Activated CD4-positive, alpha-beta memory T cell treated with anti-CD3 and anti-CD28 coated beads for 36 hours (primary cell): ENCODE measurements around the gene MAD2L2. TPM values are rescaled to one million over a fixed set of nuclear protein-coding genes. Genes with fewer than 3 reads are reported as not detected.

Experiments
- CTCF ChIA-PET: fragments of 350-600 bp; sonication (Branson Sonifier 250); formaldehyde crosslinking; loops from one replicate; lab custom pipeline; 2021; ENCODE audit warnings: antibody characterized with exemption, inconsistent platforms; lab: Charles Lee
- POLR2A ChIA-PET: fragments of 350-600 bp; sonication (Branson Sonifier 250); formaldehyde crosslinking; loops from one replicate; lab custom pipeline; 2021; ENCODE audit warnings: antibody characterized with exemption; lab: Charles Lee
- DNase-seq: peaks from one replicate; pipeline ENCODE4 v3.0.0-alpha.2; 2020
- H3K27ac Mint-ChIP-seq: one replicate; pipeline ENCODE4 v1.8.0; 2021; ENCODE audit warnings: mixed read lengths
- H3K27me3 Mint-ChIP-seq: one replicate; pipeline ENCODE4 v1.8.0; 2021; ENCODE audit warnings: mixed read lengths
- H3K36me3 Mint-ChIP-seq: one replicate; pipeline ENCODE4 v1.8.0; 2021; ENCODE audit warnings: mixed read lengths
- H3K4me1 Mint-ChIP-seq: one replicate; pipeline ENCODE4 v1.8.0; 2021; ENCODE audit warnings: low read depth, mixed read lengths
- H3K4me3 Mint-ChIP-seq: one replicate; pipeline ENCODE4 v1.8.0; 2021; ENCODE audit warnings: mild to moderate bottlenecking, mixed read lengths
- H3K9me3 Mint-ChIP-seq: one replicate; pipeline ENCODE4 v1.8.0; 2021; ENCODE audit warnings: mixed read lengths
- intact Hi-C: fragments of 100-400 bp; cut with micrococcal nuclease; formaldehyde crosslinking; loops from one replicate; pipeline ENCODE4 v1.15.1; 2023
- total RNA-seq, 2 experiments: library from RNA; stranded (reverse); gene quantifications; one replicate each; pipeline ENCODE4 v1.2.3, GENCODE V29; 2021

MAD2L2 gene
- 10 to 100 TPM; 88.5 to 93.2 TPM for total RNA-seq

DNA sequence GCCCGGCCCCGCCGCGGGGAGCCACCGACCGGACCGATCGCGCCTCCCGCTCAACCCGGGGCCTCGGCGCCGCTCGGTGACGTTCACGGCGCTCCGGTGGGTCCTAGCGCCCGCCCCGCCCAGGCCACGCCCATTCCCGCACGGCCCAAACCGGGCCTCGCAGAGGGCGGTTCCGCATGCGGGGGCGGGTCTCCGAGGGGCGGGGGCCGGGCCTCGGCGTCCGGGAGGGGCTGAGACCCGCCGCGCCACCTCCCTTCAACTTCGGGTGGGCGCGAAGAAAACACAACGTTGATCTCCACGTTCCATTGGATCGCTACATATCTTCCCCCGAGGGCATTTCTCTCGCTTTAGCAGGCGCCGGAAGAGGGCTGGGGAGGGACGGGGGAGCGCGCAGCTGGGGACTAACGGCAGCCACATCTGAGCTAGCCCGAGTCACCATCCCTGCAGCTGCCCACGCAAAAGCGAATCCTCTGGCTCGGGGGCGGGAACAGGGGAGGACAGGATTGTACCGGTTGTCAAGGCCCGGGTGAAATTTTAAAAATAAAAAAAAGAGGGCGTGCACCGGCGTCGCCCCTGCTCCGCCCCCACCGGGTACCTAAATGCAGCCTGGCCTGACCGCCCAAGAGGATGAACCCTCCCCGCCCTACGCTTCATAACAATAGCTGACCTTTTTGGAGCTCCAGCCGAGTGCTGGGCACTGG lies at the start of gene MAD2L2:
MAD2L2 (minus strand) TSS at position 78 of the 701 bp plus-strand sequence. CDS start 547 bp downstream, outside the sequence.
- no peaks in the 10 kb centered on the region for H3K9me3 Mint-ChIP-seq
- no peaks in the 10 kb centered on the region for H3K36me3 Mint-ChIP-seq

DNA sequence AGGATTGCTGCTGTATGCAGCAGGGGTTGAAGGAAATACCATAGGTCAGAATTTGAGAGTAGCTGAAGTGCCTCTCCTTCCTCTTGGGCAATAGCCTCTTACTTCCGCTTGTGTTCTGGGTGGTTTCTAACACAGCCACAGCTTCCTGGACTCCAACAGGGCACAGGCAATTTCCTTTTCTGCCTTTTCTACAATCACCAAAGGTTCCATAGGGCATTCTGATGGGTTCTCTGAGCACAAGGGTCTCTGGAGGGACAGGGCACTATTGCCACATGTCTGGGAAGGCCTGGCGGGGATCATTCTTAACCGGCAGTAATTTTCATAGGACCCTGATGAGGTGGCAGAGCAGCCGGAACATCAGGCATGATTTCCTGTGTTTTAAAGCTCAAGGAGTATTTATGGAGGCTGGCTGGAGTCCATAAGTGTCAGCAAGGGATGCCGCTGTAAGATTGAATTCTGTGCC lies 49.5 kb upstream of the MAD2L2 start:
- Mint-ChIP-seq H3K36me3 (no peaks in the 10 kb centered on the region), H3K4me3 (peak overlapping the region; percentile 57), H3K9me3 (no peaks in the 10 kb centered on the region), H3K4me1 (peaks cover 33% of the 10 kb centered on the region), H3K27me3 (no peaks in the 10 kb centered on the region), H3K27ac (peak overlapping the region; percentile 67)
- peak; percentile 58 for DNase-seq
- CTCF ChIA-PET = interaction anchor here (0.9 to 2.0 kb wide), 3 partner anchors 11 to 80 kb away, joined by 3 to 10 read pairs (median 6); no protein-coding TSS in a partner anchor
- intact Hi-C loops = no loop called here
- POLR2A ChIA-PET = interaction anchor here (1.1 to 1.3 kb wide), 2 partner anchors 66 to 80 kb away, joined by 4 read pairs; no protein-coding TSS in a partner anchor

More for the DNA sequence above, at the start of gene MAD2L2:
- intact Hi-C loops = loop anchor here (1.0 to 2.0 kb wide), 3 partner anchors 12 to 38 kb away; partner anchors contain the start of gene FBXO6
- ChIA-PET CTCF (interaction anchor here (0.9 to 2.4 kb wide), 7 partner anchors 9 to 38 kb away, joined by 3 to 20 read pairs (median 8); partner anchors contain the start of gene FBXO6), POLR2A (interaction anchor here (1.2 to 2.5 kb wide), 6 partner anchors 9 to 228 kb away, joined by 3 to 18 read pairs (median 4); partner anchors contain the start of genes AGTRAP and FBXO6)
- peak; percentile 92 for DNase-seq
- Mint-ChIP-seq H3K4me3 (peak within 1 kb of the TSS; percentile 86), H3K27me3 (peaks cover 2% of the 10 kb centered on the region), H3K4me1 (peaks cover 11% of the 10 kb centered on the region), H3K27ac (peak within 1 kb of the TSS; percentile 92)

DNA sequence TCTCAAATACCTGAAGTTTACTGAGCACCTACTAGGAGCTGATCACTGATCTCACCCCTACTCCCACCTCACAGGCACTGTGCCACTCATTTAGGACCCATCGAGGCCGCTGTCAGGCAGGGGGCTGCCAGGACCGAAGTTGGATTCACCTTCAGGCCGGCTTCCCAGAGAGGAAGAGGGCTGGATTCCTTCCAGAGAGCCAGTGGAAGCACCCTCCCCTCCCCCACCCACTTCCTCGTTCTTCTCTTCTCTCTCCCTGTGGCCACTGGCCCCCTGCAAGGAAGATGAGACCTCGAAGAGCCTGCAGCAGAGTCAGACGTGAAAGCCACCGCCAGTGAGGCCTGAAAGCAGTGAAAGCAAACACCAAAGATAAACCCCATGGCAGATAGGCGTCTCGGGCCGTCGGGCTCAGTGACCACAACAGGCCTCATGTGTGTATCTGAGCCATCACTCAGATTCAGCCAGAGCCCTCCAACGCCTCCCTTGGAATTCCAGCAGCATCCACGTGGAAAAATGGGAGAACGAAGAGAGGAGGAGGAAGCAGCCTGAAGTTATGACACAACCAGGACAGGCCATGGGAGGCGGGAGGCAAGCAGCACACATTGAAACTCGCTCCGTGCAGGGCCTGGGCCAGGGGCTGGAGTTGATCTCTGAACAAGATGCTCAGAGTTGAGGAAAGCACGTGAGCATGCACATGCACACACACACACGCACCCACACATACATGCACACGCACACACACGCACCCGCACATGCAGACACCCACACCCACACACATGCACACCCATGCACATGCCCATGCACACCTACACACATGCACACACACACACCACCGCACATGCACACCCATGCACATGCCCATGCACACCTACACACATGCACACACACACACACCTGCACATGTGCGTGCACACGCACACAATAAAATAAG lies 48.8 kb upstream of the MAD2L2 start:
- intact Hi-C loops = no loop called here
- H3K27me3 Mint-ChIP-seq = no peaks in the 10 kb centered on the region
- H3K27ac Mint-ChIP-seq = peak overlapping the region; percentile 67
- no peak for DNase-seq
- ChIA-PET POLR2A (interaction anchor here (1.3 kb wide), 1 partner anchor 65 kb away, joined by 4 read pairs; no protein-coding TSS in a partner anchor), CTCF (interaction anchor here (1.2 to 2.0 kb wide), 4 partner anchors 10 to 79 kb away, joined by 3 to 10 read pairs (median 4); no protein-coding TSS in a partner anchor)
- no peaks in the 10 kb centered on the region for H3K36me3 Mint-ChIP-seq
- peak overlapping the region; percentile 57 for H3K4me3 Mint-ChIP-seq
- no peaks in the 10 kb centered on the region for H3K9me3 Mint-ChIP-seq
- H3K4me1 Mint-ChIP-seq = peaks cover 33% of the 10 kb centered on the region

GRCh38 chr1:11729155-11729497 lies 48.2 kb upstream of the MAD2L2 start:
- ChIA-PET POLR2A (no interaction called here), CTCF (interaction anchor here (1.0 to 1.6 kb wide), 3 partner anchors 10 to 79 kb away, joined by 3 to 4 read pairs (median 4); no protein-coding TSS in a partner anchor)
- Mint-ChIP-seq H3K9me3 (no peaks in the 10 kb centered on the region), H3K27me3 (no peaks in the 10 kb centered on the region), H3K36me3 (no peaks in the 10 kb centered on the region), H3K4me1 (peaks cover 33% of the 10 kb centered on the region), H3K4me3 (no peak overlapping the region), H3K27ac (no peak overlapping the region)
- intact Hi-C loops = no loop called here
- DNase-seq = no peak

DNA sequence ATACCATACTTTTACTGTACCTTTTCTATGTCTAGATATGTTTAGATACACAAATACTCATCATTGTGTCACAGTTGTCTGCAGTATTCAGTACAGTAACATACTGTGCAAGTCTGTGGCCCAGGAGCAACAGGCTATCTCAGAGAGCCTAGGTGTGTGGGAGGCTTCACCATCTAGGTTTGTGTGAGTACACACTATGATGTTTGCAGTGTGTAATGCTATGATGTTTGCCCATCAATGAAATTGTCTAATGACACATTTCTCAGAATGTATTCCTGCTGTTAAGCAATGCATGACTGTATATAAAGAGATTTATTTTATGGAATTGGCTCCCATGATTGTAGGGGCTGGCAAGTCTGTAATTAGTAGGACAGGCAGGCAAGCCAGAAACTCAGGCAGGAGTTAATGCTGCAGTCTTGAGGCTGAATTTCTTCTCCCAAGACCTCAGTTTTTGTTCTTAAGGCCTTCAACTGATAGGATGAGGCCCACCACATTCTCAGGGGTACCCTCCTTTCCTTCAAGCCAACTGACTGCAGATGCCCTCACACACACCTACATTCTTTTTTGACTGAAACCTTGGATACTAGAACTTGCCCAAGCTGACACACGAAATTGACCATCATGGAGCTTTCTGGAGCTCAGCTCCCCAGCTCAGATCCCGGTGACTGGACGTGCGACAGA lies 47.3 kb upstream of the MAD2L2 start:
- DNase-seq = no peak
- Mint-ChIP-seq H3K36me3 (no peaks in the 10 kb centered on the region), H3K4me3 (no peak overlapping the region), H3K27me3 (no peaks in the 10 kb centered on the region), H3K27ac (no peak overlapping the region), H3K9me3 (no peaks in the 10 kb centered on the region), H3K4me1 (peaks cover 33% of the 10 kb centered on the region)
- intact Hi-C loops = no loop called here
- ChIA-PET CTCF (interaction anchor here (1.0 to 1.6 kb wide), 3 partner anchors 9 to 78 kb away, joined by 3 to 4 read pairs (median 4); no protein-coding TSS in a partner anchor), POLR2A (no interaction called here)

DNA sequence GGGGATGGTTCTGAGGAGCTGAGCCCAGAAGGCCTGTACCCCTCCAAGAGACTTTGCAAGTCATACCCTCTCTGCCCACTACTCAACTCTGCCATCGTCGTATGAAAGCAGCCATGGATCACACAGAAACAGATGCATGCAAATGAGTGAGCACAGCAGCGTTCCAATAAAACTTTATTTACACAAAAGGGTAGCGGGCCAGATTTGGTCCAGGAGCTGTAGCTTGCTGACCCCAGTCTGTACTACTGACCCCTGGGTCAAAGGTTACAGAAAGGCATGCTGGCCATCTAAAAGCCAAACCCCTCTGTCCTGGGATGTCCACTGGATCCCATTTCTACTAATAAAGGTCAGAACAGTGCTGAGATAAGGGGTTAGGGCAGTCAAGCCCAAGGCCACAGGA lies 46.2 kb upstream of the MAD2L2 start:
- CTCF ChIA-PET = interaction anchor here (0.6 kb wide), 1 partner anchor 165 kb away, joined by 3 read pairs; no protein-coding TSS in a partner anchor
- H3K4me1 Mint-ChIP-seq = peaks cover 28% of the 10 kb centered on the region
- intact Hi-C loops = no loop called here

DNA sequence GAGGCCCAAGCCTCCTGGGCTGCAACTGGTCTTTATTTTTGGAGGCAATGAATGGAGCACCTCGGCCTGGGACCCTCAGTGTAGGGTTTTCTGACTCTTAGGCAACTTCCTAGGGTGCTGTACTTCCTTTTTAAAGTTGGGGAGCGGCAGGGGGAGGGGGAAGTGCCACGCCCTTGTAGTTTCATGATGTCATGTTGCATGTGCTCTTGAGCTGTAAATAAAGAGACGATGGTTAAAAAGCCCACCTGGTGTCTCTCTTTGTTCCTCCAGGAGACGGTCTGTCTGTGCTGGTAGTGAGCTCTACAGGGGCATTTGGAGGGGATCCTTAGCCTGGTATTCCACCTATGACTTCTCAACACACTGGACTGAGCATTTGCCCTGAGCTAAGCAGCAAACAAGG lies 44.7 kb upstream of the MAD2L2 start:
- H3K4me1 Mint-ChIP-seq = peaks cover 16% of the 10 kb centered on the region
- DNase-seq = no peak
- CTCF ChIA-PET = interaction anchor here (1.0 to 1.2 kb wide), 2 partner anchors 14 to 62 kb away, joined by 3 read pairs; partner anchors contain the start of gene FBXO6
- POLR2A ChIA-PET = no interaction called here
- intact Hi-C loops = no loop called here
- H3K4me3 Mint-ChIP-seq = no peak overlapping the region
- no peaks in the 10 kb centered on the region for H3K36me3 Mint-ChIP-seq
- no peaks in the 10 kb centered on the region for H3K27me3 Mint-ChIP-seq
- no peak overlapping the region for H3K27ac Mint-ChIP-seq
- H3K9me3 Mint-ChIP-seq = no peaks in the 10 kb centered on the region

More for the DNA sequence above, 46.2 kb upstream of the MAD2L2 start:
- Mint-ChIP-seq H3K27me3 (no peaks in the 10 kb centered on the region), H3K27ac (no peak overlapping the region), H3K36me3 (no peaks in the 10 kb centered on the region), H3K4me3 (no peak overlapping the region), H3K9me3 (no peaks in the 10 kb centered on the region)
- POLR2A ChIA-PET = no interaction called here
- DNase-seq = no peak

DNA sequence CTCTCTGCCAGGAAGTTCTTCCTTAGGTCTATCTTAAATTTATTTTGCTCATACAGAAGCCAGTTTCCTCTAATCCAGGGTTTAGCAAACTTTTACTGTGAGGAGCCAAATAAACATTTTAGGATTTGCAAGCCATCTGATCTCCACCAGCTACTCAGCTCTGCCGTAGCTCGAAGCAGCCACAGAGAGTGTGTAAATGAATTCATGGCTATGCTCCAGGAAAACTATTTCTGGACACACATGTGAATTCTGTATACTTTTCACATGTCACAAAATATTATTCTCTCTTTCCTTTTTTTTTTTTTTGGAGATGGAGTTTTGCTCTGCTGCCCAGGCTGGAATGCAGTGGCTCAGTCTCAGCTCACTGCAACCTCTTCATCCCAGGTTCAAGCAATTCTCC lies 41.6 kb upstream of the MAD2L2 start:
- intact Hi-C loops = no loop called here
- H3K36me3 Mint-ChIP-seq = no peaks in the 10 kb centered on the region
- ChIA-PET CTCF (interaction anchor here (0.9 to 4.7 kb wide), 5 partner anchors 14 to 685 kb away, joined by 4 to 100 read pairs (median 12); partner anchors contain the start of genes AGTRAP, FBXO2, FBXO44 and FBXO6), POLR2A (no interaction called here)
- DNase-seq = no peak
- H3K9me3 Mint-ChIP-seq = no peaks in the 10 kb centered on the region
- H3K4me1 Mint-ChIP-seq = peaks cover 12% of the 10 kb centered on the region
- no peak overlapping the region for H3K4me3 Mint-ChIP-seq
- no peaks in the 10 kb centered on the region for H3K27me3 Mint-ChIP-seq
- H3K27ac Mint-ChIP-seq = no peak overlapping the region

- intact Hi-C loops = no loop called here
- ChIA-PET CTCF (interaction anchor here (2.3 to 4.7 kb wide), 5 partner anchors 15 to 684 kb away, joined by 8 to 100 read pairs (median 40); partner anchors contain the start of genes AGTRAP, FBXO2, FBXO44 and FBXO6), POLR2A (no interaction called here)
- Mint-ChIP-seq H3K27me3 (no peaks in the 10 kb centered on the region), H3K4me1 (peaks cover 12% of the 10 kb centered on the region), H3K9me3 (no peaks in the 10 kb centered on the region), H3K36me3 (no peaks in the 10 kb centered on the region), H3K27ac (no peak overlapping the region), H3K4me3 (no peak overlapping the region)
- no peak for DNase-seq
Measured at GRCh38 chr1:11721311-11721710, 40.4 kb upstream of the MAD2L2 start.

DNA sequence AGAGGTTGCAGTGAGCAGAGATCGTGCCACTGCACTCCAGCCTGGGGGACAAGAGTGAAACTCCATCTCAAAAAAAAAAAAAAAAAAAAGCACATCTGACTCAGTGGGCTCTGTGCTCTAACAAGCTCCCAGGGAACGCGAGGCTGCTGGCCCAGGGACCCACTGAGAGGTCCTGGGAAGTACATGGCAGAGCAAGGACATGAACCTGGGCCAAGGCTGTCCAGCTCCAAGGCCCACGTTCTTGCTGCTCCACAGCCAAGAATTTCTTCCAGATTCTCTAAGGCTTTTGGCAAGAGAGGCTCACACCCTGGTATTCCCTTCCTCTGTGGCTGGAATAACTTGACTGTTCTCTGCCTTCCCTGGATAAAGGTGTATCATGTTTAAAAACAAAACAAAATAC lies 39.6 kb upstream of the MAD2L2 start:
- DNase-seq = no peak
- Mint-ChIP-seq H3K4me3 (no peak overlapping the region), H3K27me3 (no peaks in the 10 kb centered on the region), H3K4me1 (peaks cover 12% of the 10 kb centered on the region), H3K9me3 (no peaks in the 10 kb centered on the region), H3K27ac (no peak overlapping the region), H3K36me3 (no peaks in the 10 kb centered on the region)
- ChIA-PET POLR2A (no interaction called here), CTCF (interaction anchor here (0.7 to 4.7 kb wide), 11 partner anchors 10 to 683 kb away, joined by 3 to 100 read pairs (median 10); partner anchors contain the start of genes AGTRAP, DISP3, FBXO2 and FBXO44)
- intact Hi-C loops = no loop called here

GRCh38 chr1:11720033-11720376 lies 39.1 kb upstream of the MAD2L2 start:
- DNase-seq = no peak
- H3K9me3 Mint-ChIP-seq = no peaks in the 10 kb centered on the region
- H3K4me3 Mint-ChIP-seq = peak overlapping the region; percentile 73
- intact Hi-C loops = no loop called here
- ChIA-PET CTCF (interaction anchor here (0.7 to 4.7 kb wide), 29 partner anchors 9 to 682 kb away, joined by 3 to 100 read pairs (median 5); partner anchors contain the start of genes AGTRAP, DISP3, FBXO2 and FBXO44), POLR2A (interaction anchor here (0.9 to 2.0 kb wide), 6 partner anchors 12 to 617 kb away, joined by 3 to 14 read pairs (median 3); partner anchors contain the start of gene FBXO6)
- no peaks in the 10 kb centered on the region for H3K27me3 Mint-ChIP-seq
- H3K36me3 Mint-ChIP-seq = no peaks in the 10 kb centered on the region
- H3K27ac Mint-ChIP-seq = no peak overlapping the region
- peaks cover 12% of the 10 kb centered on the region for H3K4me1 Mint-ChIP-seq
